Nephron (organoid): ENCODE measurements around the gene YWHAH.

Experiments used
- H3K27ac Mint-ChIP-seq, 3 experiments: 2 replicates each; pipeline ENCODE4 v1.8.0; 2020; ENCODE audit warnings: mixed read lengths in 3 of 3, mild to moderate bottlenecking in 2 of 3, moderate library complexity in 1 of 3
- H3K27me3 Mint-ChIP-seq: 2 replicates; pipeline ENCODE4 v1.8.0; 2021; ENCODE audit warnings: low read depth, mild to moderate bottlenecking, moderate library complexity, mixed read lengths
- H3K36me3 Mint-ChIP-seq: 2 replicates; pipeline ENCODE4 v1.8.0; 2020; ENCODE audit warnings: low read depth, mixed read lengths
- H3K4me1 Mint-ChIP-seq: 2 replicates; pipeline ENCODE4 v1.8.0; 2020; ENCODE audit warnings: mixed read lengths
- H3K4me3 Mint-ChIP-seq, 3 experiments: 2 replicates each; pipeline ENCODE4 v1.8.0; 2020; ENCODE audit warnings: mild to moderate bottlenecking in 3 of 3, mixed read lengths in 3 of 3, moderate library complexity in 2 of 3
- H3K9me3 Mint-ChIP-seq: 2 replicates; pipeline ENCODE4 v1.8.0; 2020; ENCODE audit warnings: mixed read lengths
- CTCF ChIP-seq, 3 experiments: fragments of 200-600 bp; sonication (generic); IDR thresholded peaks; one replicate each; pipeline ENCODE4 v1.5.0; 2021; ENCODE audit warnings: antibody characterized with exemption in 3 of 3; ENCODE audit not compliant: unreplicated experiment in 3 of 3

The YWHAH gene

GRCh38 chr22:31952094-31952401 lies 7.7 kb downstream of the YWHAH start:
- TF ChIP-seq CTCF (IDR thresholded peaks at IDR 0.05; ENCODE audit: unreplicated experiment in 3 of 3), result no peak
- Mint-ChIP-seq H3K9me3 (no peaks in the 10 kb centered on the region), H3K36me3 (peaks cover 68% of the 10 kb centered on the region), H3K4me3 (no peak overlapping the region), H3K27ac (peak overlapping the region in 1 of 3 experiments; percentile 37), H3K4me1 (peaks cover 45% of the 10 kb centered on the region), H3K27me3 (no peaks in the 10 kb centered on the region)

- peaks cover 41% of the 10 kb centered on the region for H3K4me1 Mint-ChIP-seq
- no peak for TF ChIP-seq CTCF (IDR thresholded peaks at IDR 0.05; ENCODE audit: unreplicated experiment in 3 of 3)
- peaks cover 69% of the 10 kb centered on the region for H3K36me3 Mint-ChIP-seq
- H3K9me3 Mint-ChIP-seq, result no peaks in the 10 kb centered on the region
- H3K4me3 Mint-ChIP-seq, result no peak overlapping the region
- peak overlapping the region in 1 of 3 experiments; percentile 37 for H3K27ac Mint-ChIP-seq
- H3K27me3 Mint-ChIP-seq, result no peaks in the 10 kb centered on the region
Observed at GRCh38 chr22:31952472-31952871, 8.1 kb downstream of the YWHAH start.

DNA sequence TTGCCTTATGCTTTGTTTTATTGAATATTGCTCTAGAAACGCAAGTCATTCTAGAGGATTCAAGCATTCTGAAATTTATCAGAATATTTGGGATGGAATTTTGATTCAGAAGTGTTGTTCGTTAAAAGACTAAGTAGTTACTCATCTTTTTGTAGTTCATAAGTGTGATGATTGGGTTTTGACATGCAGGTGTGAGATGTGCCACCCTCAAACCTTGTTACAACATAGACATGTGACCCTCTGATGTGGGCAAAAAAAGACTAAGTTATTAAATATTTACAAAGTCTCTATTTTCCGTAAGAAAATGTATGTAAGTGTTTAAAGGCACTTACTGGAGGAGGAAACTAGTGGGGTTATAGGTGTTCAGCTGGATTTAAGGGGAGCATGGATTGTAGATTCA lies 8.9 kb downstream of the YWHAH start:
- peaks cover 71% of the 10 kb centered on the region for H3K36me3 Mint-ChIP-seq
- H3K27ac Mint-ChIP-seq, result peak overlapping the region in 1 of 3 experiments; percentile 22
- H3K27me3 Mint-ChIP-seq, result no peaks in the 10 kb centered on the region
- H3K4me3 Mint-ChIP-seq, result no peak overlapping the region
- no peak for TF ChIP-seq CTCF (IDR thresholded peaks at IDR 0.05; ENCODE audit: unreplicated experiment in 3 of 3)
- peaks cover 40% of the 10 kb centered on the region for H3K4me1 Mint-ChIP-seq
- no peaks in the 10 kb centered on the region for H3K9me3 Mint-ChIP-seq

GRCh38 chr22:31954535-31955523 lies 10.5 kb downstream of the YWHAH start:
- Mint-ChIP-seq H3K9me3 (no peaks in the 10 kb centered on the region), H3K4me1 (peaks cover 40% of the 10 kb centered on the region), H3K27me3 (no peaks in the 10 kb centered on the region), H3K4me3 (no peak overlapping the region), H3K36me3 (peaks cover 71% of the 10 kb centered on the region), H3K27ac (peak overlapping the region in 2 of 3 experiments; percentile 45 to 53)
- no peak for TF ChIP-seq CTCF (IDR thresholded peaks at IDR 0.05; ENCODE audit: unreplicated experiment in 3 of 3)

DNA sequence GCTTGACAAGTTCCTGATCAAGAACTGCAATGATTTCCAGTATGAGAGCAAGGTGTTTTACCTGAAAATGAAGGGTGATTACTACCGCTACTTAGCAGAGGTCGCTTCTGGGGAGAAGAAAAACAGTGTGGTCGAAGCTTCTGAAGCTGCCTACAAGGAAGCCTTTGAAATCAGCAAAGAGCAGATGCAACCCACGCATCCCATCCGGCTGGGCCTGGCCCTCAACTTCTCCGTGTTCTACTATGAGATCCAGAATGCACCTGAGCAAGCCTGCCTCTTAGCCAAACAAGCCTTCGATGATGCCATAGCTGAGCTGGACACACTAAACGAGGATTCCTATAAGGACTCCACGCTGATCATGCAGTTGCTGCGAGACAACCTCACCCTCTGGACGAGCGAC lies 12.0 kb downstream of the YWHAH start:
- Mint-ChIP-seq H3K9me3 (no peaks in the 10 kb centered on the region), H3K27me3 (no peaks in the 10 kb centered on the region), H3K4me1 (peaks cover 36% of the 10 kb centered on the region), H3K36me3 (peaks cover 62% of the 10 kb centered on the region), H3K4me3 (no peak overlapping the region), H3K27ac (no peak overlapping the region)
- no peak for TF ChIP-seq CTCF (IDR thresholded peaks at IDR 0.05; ENCODE audit: unreplicated experiment in 3 of 3)
